ENCODE results near the gene RPS6KA3. TPM values are rescaled to one million over a fixed set of nuclear protein-coding genes. Genes with fewer than 3 reads are reported as not detected.

Gene RPS6KA3
- polyA plus RNA-seq, 1 donor from 2014 or later, result 7.2 TPM

- Mint-ChIP-seq H3K4me1 (peaks cover 1 to 10% (median 8%) of the 10 kb centered on the region in 3 donors), H3K27me3 (peaks cover 1% of the 10 kb centered on the region), H3K9me3 (no peaks in the 10 kb centered on the region), H3K27ac (no peak overlapping the region), H3K36me3 (peaks cover 3% of the 10 kb centered on the region), H3K4me3 (no peak overlapping the region)
These were observed 47.7 kb downstream of the RPS6KA3 start for GRCh38 chrX:20218836-20219505.

GRCh38 chrX:20217906-20218305 lies 48.8 kb downstream of the RPS6KA3 start:
- Mint-ChIP-seq H3K36me3 (peaks cover 3% of the 10 kb centered on the region), H3K27ac (no peak overlapping the region), H3K9me3 (no peaks in the 10 kb centered on the region), H3K4me1 (peaks cover 1 to 13% (median 9%) of the 10 kb centered on the region in 3 donors), H3K27me3 (peaks cover 1% of the 10 kb centered on the region), H3K4me3 (no peak overlapping the region)

- peaks cover 1 to 14% (median 13%) of the 10 kb centered on the region in 3 donors for H3K4me1 Mint-ChIP-seq
- peaks cover 3% of the 10 kb centered on the region for H3K36me3 Mint-ChIP-seq
These were observed 49.4 kb downstream of the RPS6KA3 start for GRCh38 chrX:20217271-20217670.

GRCh38 chrX:20215565-20215964 lies 51.1 kb downstream of the RPS6KA3 start:
- H3K36me3 Mint-ChIP-seq, result peaks cover 3% of the 10 kb centered on the region
- H3K4me1 Mint-ChIP-seq, result peaks cover 0 to 14% (median 11%) of the 10 kb centered on the region in 3 donors
- H3K27me3 Mint-ChIP-seq, result peaks cover 1% of the 10 kb centered on the region
- no peaks in the 10 kb centered on the region for H3K9me3 Mint-ChIP-seq
- no peak overlapping the region for H3K27ac Mint-ChIP-seq
- no peak overlapping the region for H3K4me3 Mint-ChIP-seq

More at GRCh38 chrX:20217271-20217670, 49.4 kb downstream of the RPS6KA3 start:
- H3K4me3 Mint-ChIP-seq, result no peak overlapping the region
- no peak overlapping the region for H3K27ac Mint-ChIP-seq
- peaks cover 1% of the 10 kb centered on the region for H3K27me3 Mint-ChIP-seq
- no peaks in the 10 kb centered on the region for H3K9me3 Mint-ChIP-seq

- Mint-ChIP-seq H3K4me1 (peaks cover 0 to 9% (median 6%) of the 10 kb centered on the region in 3 donors), H3K27me3 (peaks cover 1% of the 10 kb centered on the region), H3K36me3 (peaks cover 2% of the 10 kb centered on the region), H3K27ac (peak overlapping the region in 1 of 3 donors; percentile 77), H3K9me3 (no peaks in the 10 kb centered on the region), H3K4me3 (peak overlapping the region in 1 of 4 donors; percentile 54)
These were observed 54.1 kb downstream of the RPS6KA3 start for GRCh38 chrX:20212486-20213089.

- Mint-ChIP-seq H3K36me3 (peaks cover 2% of the 10 kb centered on the region), H3K4me3 (no peak overlapping the region), H3K9me3 (no peaks in the 10 kb centered on the region), H3K27ac (no peak overlapping the region), H3K4me1 (peaks cover 0 to 9% (median 4%) of the 10 kb centered on the region in 3 donors), H3K27me3 (no peaks in the 10 kb centered on the region)
These were observed 55.4 kb downstream of the RPS6KA3 start for GRCh38 chrX:20211261-20211786.

- Mint-ChIP-seq H3K27ac (no peak overlapping the region), H3K36me3 (no peaks in the 10 kb centered on the region), H3K4me3 (no peak overlapping the region), H3K4me1 (peaks cover 0 to 3% (median 1%) of the 10 kb centered on the region in 3 donors), H3K9me3 (no peaks in the 10 kb centered on the region), H3K27me3 (no peaks in the 10 kb centered on the region)
These were observed 60.6 kb downstream of the RPS6KA3 start for GRCh38 chrX:20205927-20206708.

GRCh38 chrX:20204351-20204750 lies 62.4 kb downstream of the RPS6KA3 start:
- Mint-ChIP-seq H3K27me3 (no peaks in the 10 kb centered on the region), H3K9me3 (no peaks in the 10 kb centered on the region), H3K36me3 (peaks cover under 1% of the 10 kb centered on the region), H3K4me3 (no peak overlapping the region), H3K4me1 (peaks cover 0 to 3% (median 1%) of the 10 kb centered on the region in 3 donors), H3K27ac (no peak overlapping the region)

- H3K27me3 Mint-ChIP-seq, result no peaks in the 10 kb centered on the region
- no peaks in the 10 kb centered on the region for H3K9me3 Mint-ChIP-seq
- H3K4me1 Mint-ChIP-seq, result peaks cover 0 to 2% (median 0%) of the 10 kb centered on the region in 3 donors
- H3K27ac Mint-ChIP-seq, result no peak overlapping the region
- H3K36me3 Mint-ChIP-seq, result peaks cover 3% of the 10 kb centered on the region
- H3K4me3 Mint-ChIP-seq, result no peak overlapping the region
These were observed 69.0 kb downstream of the RPS6KA3 start for GRCh38 chrX:20197641-20198210.

- no peak overlapping the region for H3K27ac Mint-ChIP-seq
- no peaks in the 10 kb centered on the region for H3K4me1 Mint-ChIP-seq
- H3K9me3 Mint-ChIP-seq, result no peaks in the 10 kb centered on the region
- no peak overlapping the region for H3K4me3 Mint-ChIP-seq
- peaks cover 6% of the 10 kb centered on the region for H3K36me3 Mint-ChIP-seq
- H3K27me3 Mint-ChIP-seq, result no peaks in the 10 kb centered on the region
These were observed 77.5 kb downstream of the RPS6KA3 start for GRCh38 chrX:20189171-20189570.

GRCh38 chrX:20181598-20182329 lies 84.9 kb downstream of the RPS6KA3 start:
- H3K4me1 Mint-ChIP-seq, result peaks cover 0 to 2% (median 2%) of the 10 kb centered on the region in 3 donors
- H3K36me3 Mint-ChIP-seq, result peaks cover 3% of the 10 kb centered on the region
- peak overlapping the region in 1 of 3 donors; percentile 32 for H3K27ac Mint-ChIP-seq
- no peak overlapping the region for H3K4me3 Mint-ChIP-seq
- no peaks in the 10 kb centered on the region for H3K27me3 Mint-ChIP-seq
- H3K9me3 Mint-ChIP-seq, result no peaks in the 10 kb centered on the region

- peaks cover 0 to 2% (median 2%) of the 10 kb centered on the region in 3 donors for H3K4me1 Mint-ChIP-seq
- no peaks in the 10 kb centered on the region for H3K9me3 Mint-ChIP-seq
- H3K27ac Mint-ChIP-seq, result no peak overlapping the region
- H3K4me3 Mint-ChIP-seq, result no peak overlapping the region
- no peaks in the 10 kb centered on the region for H3K36me3 Mint-ChIP-seq
- no peaks in the 10 kb centered on the region for H3K27me3 Mint-ChIP-seq
These were observed 89.6 kb downstream of the RPS6KA3 start for GRCh38 chrX:20177093-20177492.

- H3K4me3 Mint-ChIP-seq, result no peak overlapping the region
- no peaks in the 10 kb centered on the region for H3K9me3 Mint-ChIP-seq
- no peak overlapping the region for H3K27ac Mint-ChIP-seq
- H3K36me3 Mint-ChIP-seq, result no peaks in the 10 kb centered on the region
- no peaks in the 10 kb centered on the region for H3K4me1 Mint-ChIP-seq
- H3K27me3 Mint-ChIP-seq, result no peaks in the 10 kb centered on the region
These were observed 92.9 kb downstream of the RPS6KA3 start for GRCh38 chrX:20173856-20174255.

GRCh38 chrX:20173313-20173712 lies 93.4 kb downstream of the RPS6KA3 start:
- no peaks in the 10 kb centered on the region for H3K36me3 Mint-ChIP-seq

More at GRCh38 chrX:20173313-20173712, 93.4 kb downstream of the RPS6KA3 start:
- Mint-ChIP-seq H3K4me3 (no peak overlapping the region), H3K27me3 (no peaks in the 10 kb centered on the region), H3K4me1 (no peaks in the 10 kb centered on the region), H3K27ac (no peak overlapping the region), H3K9me3 (no peaks in the 10 kb centered on the region)
